Kidney (tissue), 14 donors: ENCODE data around the gene RHBDD2. TPM values are rescaled to one million over a fixed set of nuclear protein-coding genes. Genes with fewer than 3 reads are reported as not detected.

ENCODE experiments used
- DNase-seq, 5 donors: peaks; one replicate each; pipeline ENCODE4 v3.0.0-alpha.2; 2013 to 2020
- FAIRE-seq: peaks from 2 replicates; lab custom pipeline; 2012; peaks lifted over from hg19 to GRCh38; lab: Jason Lieb, UNC
- H3K27ac ChIP-seq, 2 donors: one replicate each; pipeline ENCODE4 v1.7.0; 2013; ENCODE audit warnings: low read depth in 2 of 2, low read length in 2 of 2, inconsistent platforms in 1 of 2
- H3K27me3 ChIP-seq: one replicate; pipeline ENCODE4 v1.7.1; 2013; ENCODE audit warnings: low read length, inconsistent platforms; ENCODE audit not compliant: control insufficient read depth, insufficient read depth
- H3K36me3 ChIP-seq, 3 donors: one replicate each; pipeline versions ENCODE4 v1.7.0 to v1.7.1; 2013; ENCODE audit warnings: low read length in 3 of 3, control low read depth in 1 of 3, inconsistent platforms in 1 of 3; ENCODE audit not compliant: insufficient read depth in 3 of 3, control insufficient read depth in 2 of 3
- H3K4me1 ChIP-seq, 3 donors: one replicate each; pipeline versions ENCODE4 v1.7.0 to v1.7.1; 2013; ENCODE audit warnings: low read length in 3 of 3, inconsistent platforms in 1 of 3, low read depth in 1 of 3; ENCODE audit not compliant: control insufficient read depth in 2 of 3, insufficient read depth in 2 of 3
- H3K4me3 ChIP-seq, 3 donors: one replicate each; pipeline versions ENCODE4 v1.7.0 to v1.8.1; 2013; ENCODE audit warnings: low read length in 3 of 3, control low read depth in 1 of 3, inconsistent platforms in 1 of 3
- H3K9ac ChIP-seq, 3 donors: one replicate each; pipeline versions ENCODE4 v1.7.0 to v1.7.1; 2013; ENCODE audit warnings: low read length in 3 of 3, control low read depth in 1 of 3, inconsistent platforms in 1 of 3
- H3K9me3 ChIP-seq, 3 donors: one replicate each; pipeline versions ENCODE4 v1.7.0 to v1.7.1; 2013; ENCODE audit warnings: low read length in 3 of 3, control low read depth in 1 of 3, inconsistent platforms in 1 of 3; ENCODE audit not compliant: control insufficient read depth in 2 of 3, insufficient read depth in 1 of 3
- CTCF ChIP-seq: IDR thresholded peaks from 3 replicates; pipeline ENCODE4 v1.5.1; 2012; ENCODE audit warnings: mild to moderate bottlenecking, moderate library complexity, borderline replicate concordance; ENCODE audit not compliant: insufficient read depth; ENCODE audit errors: extremely low read depth
- intact Hi-C: fragments of 100-400 bp; cut with DNase I; formaldehyde crosslinking; loops from one replicate; pipeline ENCODE4 v1.11.1; 2022
- polyA plus RNA-seq: library from polyadenylated mRNA; stranded (reverse); fragments of 350-450 nt; fragmentation: Illumina TruSeq; extraction: RNeasy Lipid Tissue Mini Kit (QIAGEN cat#74804); gene quantifications from one replicate; pipeline ENCODE4 v1.2.3, GENCODE V29; 2014; ENCODE audit warnings: low read depth, low replicate concordance; ENCODE audit not compliant: insufficient read depth
- total RNA-seq: library from RNA; stranded (reverse); fragmentation: NEBNext Ultra II Directional; extraction: Animal tissue kit (Norgen Biotek cat#: 25700); gene quantifications from one replicate; pipeline ENCODE4 v1.2.1, GENCODE V29; 2021
- donor health status: control.
- donor health status: control.
- donor health status: control.
- donor health status: control.
- donor health status: control.
- donor health status: DM: yes; HTN: yes; CAD: no.
- donor health status: Normal renal cell carcinoma (clear cell type).

The RHBDD2 gene
- total and polyA plus RNA-seq, 2 donors from 2014 or later = 89.5 to 185 TPM

- Histone ChIP-seq H3K27ac (no peak overlapping the region), H3K9ac (no peak overlapping the region), H3K27me3 (no peaks in the 10 kb centered on the region), H3K36me3 (no peaks in the 10 kb centered on the region), H3K4me3 (no peak overlapping the region), H3K9me3 (no peaks in the 10 kb centered on the region), H3K4me1 (peaks cover 0 to 7% (median 0%) of the 10 kb centered on the region in 3 donors)
- intact Hi-C loops = loop anchor here (10.0 kb wide), 1 partner anchor 149 kb away; no protein-coding TSS in a partner anchor
- FAIRE-seq (no peak), DNase-seq (no peak)
- TF ChIP-seq CTCF = no peak
Measured at GRCh38 chr7:75866114-75866488, 12.7 kb upstream of the RHBDD2 start.

- DNase-seq = peak; percentile 74 to 89 (median 82)
- no peak for FAIRE-seq
- intact Hi-C loops = loop anchor here (10.0 kb wide), 1 partner anchor 148 kb away; no protein-coding TSS in a partner anchor
- Histone ChIP-seq H3K36me3 (no peaks in the 10 kb centered on the region), H3K4me1 (peaks cover 0 to 7% (median 0%) of the 10 kb centered on the region in 3 donors), H3K27me3 (no peaks in the 10 kb centered on the region), H3K27ac (no peak overlapping the region), H3K9ac (no peak overlapping the region), H3K4me3 (no peak overlapping the region), H3K9me3 (no peaks in the 10 kb centered on the region)
- peak; percentile 99 for TF ChIP-seq CTCF
Measured at GRCh38 chr7:75866489-75867389, 12.1 kb upstream of the RHBDD2 start.

- H3K4me3 ChIP-seq = no peak overlapping the region
- no peaks in the 10 kb centered on the region for H3K27me3 ChIP-seq
- H3K27ac ChIP-seq = no peak overlapping the region
- H3K9ac ChIP-seq = no peak overlapping the region
- H3K9me3 ChIP-seq = no peaks in the 10 kb centered on the region
- peaks cover 0 to 7% (median 0%) of the 10 kb centered on the region in 3 donors for H3K4me1 ChIP-seq
- intact Hi-C loops = loop anchor here (10.0 kb wide), 1 partner anchor 147 kb away; no protein-coding TSS in a partner anchor
- no peak for DNase-seq
- H3K36me3 ChIP-seq = no peaks in the 10 kb centered on the region
- no peak for FAIRE-seq
- TF ChIP-seq CTCF = no peak
Measured at GRCh38 chr7:75867390-75867717, 11.5 kb upstream of the RHBDD2 start.
